ENCODE data around the gene CAB39L. TPM values are rescaled to one million over a fixed set of nuclear protein-coding genes. Genes with fewer than 3 reads are reported as not detected.

CAB39L gene
- total RNA-seq, 1 experiment from 2014 or later: 6.6 TPM

- Histone ChIP-seq H3K36me3 (ENCODE audit: control insufficient read depth, insufficient read depth, low read length) (no peaks in the 10 kb centered on the region; the same call in 1 of the 2 replicates), H3K27me3 (ENCODE audit: control insufficient read depth, insufficient read depth, low read length) (no peaks in the 10 kb centered on the region), H3K9me3 (ENCODE audit: control insufficient read depth, insufficient read depth, low read depth, low read length) (no peaks in the 10 kb centered on the region), H3K27ac (ENCODE audit: low read length) (no peak overlapping the region), H3K4me3 (ENCODE audit: low read depth in 2 of 2, low read length in 2 of 2) (no peak overlapping the region), H3K4me1 (ENCODE audit: control insufficient read depth, insufficient read depth, low read length) (no peaks in the 10 kb centered on the region)
- in situ Hi-C loops (cut with HindIII; ENCODE audit: low pct_unique_long_range_greater_than_20kb, low sequenced_read_pairs) (no loop called here), intact Hi-C loops (cut with micrococcal nuclease; ENCODE audit: unreplicated experiment) (no loop called here)
- BruUV-seq (replicated peaks): no TSS peak
- POLR2A ChIA-PET: no interaction called here
- CTCF ChIA-PET: no interaction called here
- DNase-seq (ENCODE audit: low read depth, low spot score): no peak
- no peak for ATAC-seq
- TF ChIP-seq TCF7L2 (IDR thresholded peaks at IDR 0.05; ENCODE audit: low read depth, low read length) (no peak), REST (IDR thresholded peaks at IDR 0.05; ENCODE audit: insufficient read depth in 1 of 2, low read depth in 2 of 2, low read length in 1 of 2) (no peak), CTCF (IDR thresholded peaks at IDR 0.05) (no peak), SIN3A (IDR thresholded peaks at IDR 0.05; ENCODE audit: borderline replicate concordance, insufficient read depth, low read depth, low read length) (no peak), POLR2AphosphoS5 (IDR thresholded peaks at IDR 0.05; ENCODE audit: low read depth, low read length) (no peak)
These were observed 12.3 kb upstream of the CAB39L start for GRCh38 chr13:49456156-49456555.

GRCh38 chr13:49455007-49455398 is 11.1 kb upstream of the CAB39L start:
- intact Hi-C loops (cut with micrococcal nuclease; ENCODE audit: unreplicated experiment) (no loop called here), in situ Hi-C loops (cut with HindIII; ENCODE audit: low pct_unique_long_range_greater_than_20kb, low sequenced_read_pairs) (no loop called here)
- ChIA-PET CTCF (no interaction called here), POLR2A (interaction anchor here (0.7 kb wide), 1 partner anchor 80 kb away, joined by 5 read pairs; no protein-coding TSS in a partner anchor)
- TF ChIP-seq CTCF (IDR thresholded peaks at IDR 0.05) (no peak), POLR2AphosphoS5 (IDR thresholded peaks at IDR 0.05; ENCODE audit: low read depth, low read length) (no peak), SIN3A (IDR thresholded peaks at IDR 0.05; ENCODE audit: borderline replicate concordance, insufficient read depth, low read depth, low read length) (no peak), REST (IDR thresholded peaks at IDR 0.05; ENCODE audit: insufficient read depth in 1 of 2, low read depth in 2 of 2, low read length in 1 of 2) (no peak), TCF7L2 (IDR thresholded peaks at IDR 0.05; ENCODE audit: low read depth, low read length) (no peak)
- Histone ChIP-seq H3K27me3 (ENCODE audit: control insufficient read depth, insufficient read depth, low read length) (no peaks in the 10 kb centered on the region), H3K4me3 (ENCODE audit: low read depth in 2 of 2, low read length in 2 of 2) (no peak overlapping the region), H3K36me3 (ENCODE audit: control insufficient read depth, insufficient read depth, low read length) (no peaks in the 10 kb centered on the region; the same call in 1 of the 2 replicates), H3K4me1 (ENCODE audit: control insufficient read depth, insufficient read depth, low read length) (no peaks in the 10 kb centered on the region), H3K9me3 (ENCODE audit: control insufficient read depth, insufficient read depth, low read depth, low read length) (no peaks in the 10 kb centered on the region), H3K27ac (ENCODE audit: low read length) (no peak overlapping the region)
- DNase-seq (ENCODE audit: low read depth, low spot score) (no peak), ATAC-seq (no peak)
- BruUV-seq (replicated peaks): no TSS peak

Data from Panc1 (cell line).